ENCODE measurements around the gene TTC16.

DNA sequence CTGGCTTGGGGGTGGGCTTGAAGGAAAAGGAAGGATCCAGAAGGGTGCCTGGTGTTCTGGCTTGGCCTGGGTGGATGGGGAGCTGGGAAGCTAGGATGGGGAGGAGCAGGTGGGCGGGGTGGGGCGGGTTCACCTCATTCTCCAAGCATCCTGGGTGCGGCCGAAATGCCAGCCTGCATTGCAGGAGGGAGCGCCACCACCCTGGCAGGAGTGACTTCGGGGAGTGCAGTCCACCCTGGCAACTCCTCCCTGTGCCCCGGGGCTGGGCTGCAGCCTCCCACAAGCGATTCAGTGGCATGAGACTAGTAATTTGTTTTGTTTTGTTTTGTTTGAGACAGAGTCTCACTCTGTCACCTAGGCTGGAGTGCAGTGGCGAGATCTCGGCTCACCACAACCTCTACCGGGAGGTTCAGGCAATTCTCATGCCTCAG, 5.5 kb downstream of the TTC16 start:
- TF ChIP-seq GATA2 (IDR thresholded peaks at IDR 0.05; ENCODE audit: low read depth, low read length), result no peak
- no peak for TF ChIP-seq GATA3 (IDR thresholded peaks at IDR 0.05; ENCODE audit: low read depth, low read length)
